GM18520 (cell line): ENCODE results near the gene SLC35G4.
"Not testable (repeated sequence)": the region's sequence is repeated elsewhere in the genome, so short reads cannot be mapped to it uniquely, and the experiment has no call there.

Experiments used
- ATAC-seq: cut with Tn5 transposase; IDR thresholded peaks from one replicate; pipeline ENCODE4 v1.9.1; 2021; ENCODE audit not compliant: unreplicated experiment

SLC35G4 gene

DNA sequence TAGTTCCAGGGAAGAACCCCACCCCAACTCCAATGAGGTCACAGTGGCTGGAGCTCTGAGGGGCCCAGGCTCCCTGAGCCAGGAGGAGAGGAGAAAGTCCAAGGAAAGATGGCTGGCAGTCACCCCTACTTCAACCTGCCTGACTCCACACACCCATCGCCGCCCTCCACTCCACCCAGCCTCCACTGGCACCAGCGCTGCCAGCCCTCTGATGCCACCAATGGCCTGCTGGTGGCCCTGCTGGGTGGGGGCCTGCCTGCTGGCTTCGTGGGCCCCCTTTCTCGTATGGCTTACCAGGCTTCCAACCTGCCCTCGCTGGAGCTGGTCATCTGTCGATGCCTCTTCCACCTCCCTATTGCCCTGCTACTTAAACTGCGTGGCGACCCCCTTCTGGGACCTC lies at the start of gene SLC35G4:
Gene SLC35G4, plus strand, starts transcription at position 109 of the 400 bp plus-strand sequence. Its CDS starts 0 bp downstream, at position 109.
- not testable (repeated sequence) for ATAC-seq

DNA sequence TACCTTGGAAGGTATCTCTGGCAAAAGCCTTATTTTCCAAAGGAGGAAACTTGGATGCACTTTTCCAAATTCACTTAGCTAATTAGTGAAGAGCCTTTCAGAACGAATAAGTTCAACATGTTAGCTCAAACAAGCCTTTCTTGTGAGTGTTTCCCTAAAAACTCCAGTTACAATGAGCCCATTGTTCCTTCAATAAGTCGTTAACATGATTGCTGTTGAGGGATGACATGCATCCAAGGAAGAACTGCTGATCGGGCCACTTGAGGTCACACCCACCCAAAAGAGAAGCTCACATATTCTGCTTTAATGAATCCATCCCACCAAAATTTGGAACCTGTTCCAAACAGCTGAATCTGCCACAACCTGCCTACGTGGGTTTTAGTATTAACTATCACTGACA lies 48.1 kb upstream of the SLC35G4 start:
- no peak for ATAC-seq

DNA sequence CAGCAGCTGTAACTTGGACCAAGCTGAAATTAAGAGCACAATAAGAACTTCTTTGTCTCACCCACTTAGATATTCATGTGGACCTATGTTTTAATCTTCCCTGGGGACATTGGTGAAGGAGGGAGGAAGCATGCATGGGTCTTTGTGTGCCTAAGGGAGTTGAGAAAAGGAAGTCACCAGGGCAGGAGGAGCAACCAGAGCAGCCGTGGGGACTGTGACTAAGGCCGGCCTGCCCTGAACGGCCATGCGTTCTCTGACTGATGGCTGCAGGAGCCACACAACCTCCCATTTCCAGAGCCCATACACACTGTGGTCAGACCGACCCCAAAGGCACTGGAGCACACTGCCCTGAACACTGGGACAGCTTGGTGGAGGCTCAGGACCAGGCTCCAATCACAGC lies 43.7 kb upstream of the SLC35G4 start:
- no peak for ATAC-seq

DNA sequence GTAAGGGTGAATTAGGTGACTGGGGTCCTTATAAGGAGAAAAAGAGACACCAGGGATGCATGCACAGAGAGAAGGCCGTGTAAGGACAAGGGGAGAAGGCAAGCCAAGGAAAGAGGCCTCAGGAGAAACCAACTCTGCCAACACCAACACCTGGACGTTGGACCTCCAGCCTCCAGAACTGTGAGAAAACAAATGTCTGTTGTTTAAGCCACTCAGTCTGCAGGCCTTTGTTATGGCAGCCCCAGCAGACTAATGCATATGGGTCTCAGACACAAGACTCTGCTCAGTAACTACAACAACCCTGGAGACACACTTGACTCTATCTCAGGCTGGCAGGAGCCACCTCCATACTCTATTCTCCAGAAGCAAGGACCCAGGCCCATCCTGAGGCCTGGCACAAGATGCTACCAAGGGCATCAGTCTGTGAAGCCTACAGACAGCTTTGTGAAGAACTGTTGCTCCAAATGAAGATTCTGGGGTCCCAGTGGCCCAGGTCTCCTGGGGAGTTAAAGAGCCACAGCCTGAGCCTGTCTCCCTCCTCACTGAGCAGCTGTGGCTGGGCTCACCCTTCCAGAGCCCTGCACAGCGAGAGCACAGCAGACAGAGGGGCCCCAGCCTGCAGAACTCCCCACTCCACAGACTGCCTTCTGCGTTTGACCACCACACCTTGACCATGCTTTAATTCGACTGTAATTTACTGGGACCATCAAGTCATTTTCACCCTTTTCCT lies 43.0 kb upstream of the SLC35G4 start:
- ATAC-seq = no peak

DNA sequence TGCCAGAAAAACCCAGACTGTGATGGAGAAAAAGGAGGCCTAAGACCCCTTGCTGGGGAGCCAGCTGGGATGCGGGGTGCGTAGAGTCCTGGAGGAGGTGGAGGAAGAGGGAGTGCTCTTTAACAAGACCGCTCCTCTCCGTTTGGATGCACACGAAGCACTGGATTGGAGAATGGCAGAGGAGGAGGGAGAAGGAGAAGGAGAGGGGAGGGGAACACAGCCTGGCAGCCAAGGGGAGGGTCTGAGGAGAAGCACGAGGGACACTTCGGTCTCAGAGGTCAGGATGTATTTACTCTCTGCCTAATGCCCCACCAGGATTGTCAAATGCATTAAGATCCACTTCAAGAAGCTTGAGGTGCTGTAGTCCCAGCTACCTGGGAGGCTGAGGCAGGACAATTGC lies 42.0 kb upstream of the SLC35G4 start:
- no peak for ATAC-seq

DNA sequence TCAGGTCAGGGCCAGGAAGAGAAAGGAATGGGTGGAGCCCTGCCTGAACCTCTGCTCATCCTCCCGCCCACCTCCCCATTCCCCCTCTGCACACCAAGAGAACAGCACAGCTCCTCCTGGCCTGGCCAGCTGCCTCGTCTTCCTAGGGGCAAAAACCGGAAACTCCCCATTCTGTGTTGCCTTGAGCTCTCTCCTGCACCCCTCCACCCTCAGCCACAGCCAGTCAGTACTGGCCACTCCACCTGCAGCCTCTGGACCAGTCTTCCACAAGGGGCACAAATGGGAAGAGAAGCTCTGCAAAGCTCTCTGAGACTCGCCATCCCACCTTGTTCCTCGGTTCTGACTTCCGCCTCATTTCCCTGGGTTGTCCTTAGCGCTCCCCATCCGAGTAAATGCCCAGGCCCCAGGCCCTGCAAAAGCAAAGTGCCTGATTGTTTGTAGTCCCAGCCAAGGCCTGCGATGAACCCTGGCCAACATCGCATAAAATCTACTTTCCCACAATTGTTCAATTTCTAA lies 39.3 kb upstream of the SLC35G4 start:
- no peak for ATAC-seq

DNA sequence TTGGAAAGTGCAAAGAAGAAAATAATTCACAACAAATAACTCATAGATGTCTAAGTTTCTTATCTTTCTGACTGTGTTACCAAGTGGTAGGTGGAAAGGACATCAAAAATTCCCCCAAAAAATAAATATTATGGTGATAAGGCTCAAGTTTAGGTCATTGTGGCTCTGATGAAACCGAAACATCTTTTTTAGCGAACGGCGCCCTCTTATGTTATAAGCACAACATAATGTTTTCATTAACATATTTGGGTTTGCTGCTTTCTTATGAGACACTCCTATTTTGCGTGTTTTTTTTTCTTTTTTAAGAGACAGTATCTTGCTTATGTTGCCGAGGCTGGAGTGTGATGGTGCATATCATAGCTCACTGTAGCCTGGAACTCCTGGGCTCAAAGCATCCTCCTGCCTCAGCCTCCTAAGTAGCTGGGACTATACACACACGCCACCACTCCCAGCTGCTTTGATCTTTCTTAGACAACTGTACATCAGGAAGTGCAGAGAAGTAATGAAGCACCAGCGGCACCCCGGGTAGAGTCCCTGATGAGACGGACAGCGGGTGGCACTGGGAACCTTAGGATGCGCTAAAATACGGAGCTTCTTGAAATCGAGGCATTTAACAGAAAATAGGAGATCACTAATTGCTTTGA lies 38.5 kb upstream of the SLC35G4 start:
- no peak for ATAC-seq

DNA sequence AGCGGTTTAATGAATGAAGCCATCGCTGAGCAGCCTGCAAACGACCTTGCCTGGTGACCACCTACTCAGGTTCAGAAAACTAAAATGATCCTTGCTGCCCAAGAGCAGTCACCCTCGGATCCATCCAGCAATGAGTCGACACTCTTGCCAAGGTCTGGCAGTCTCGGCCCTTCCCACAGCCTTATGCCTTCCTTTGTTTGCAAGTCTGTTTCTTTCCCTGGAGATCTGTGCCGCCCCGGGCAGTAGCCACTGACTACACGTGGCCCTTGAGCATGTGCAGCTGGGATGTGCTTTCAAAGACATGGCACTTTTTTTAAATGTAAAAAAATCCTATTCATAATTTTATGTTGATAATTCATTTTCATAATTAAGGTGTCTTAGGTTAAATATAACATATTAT lies 37.2 kb upstream of the SLC35G4 start:
- no peak for ATAC-seq

DNA sequence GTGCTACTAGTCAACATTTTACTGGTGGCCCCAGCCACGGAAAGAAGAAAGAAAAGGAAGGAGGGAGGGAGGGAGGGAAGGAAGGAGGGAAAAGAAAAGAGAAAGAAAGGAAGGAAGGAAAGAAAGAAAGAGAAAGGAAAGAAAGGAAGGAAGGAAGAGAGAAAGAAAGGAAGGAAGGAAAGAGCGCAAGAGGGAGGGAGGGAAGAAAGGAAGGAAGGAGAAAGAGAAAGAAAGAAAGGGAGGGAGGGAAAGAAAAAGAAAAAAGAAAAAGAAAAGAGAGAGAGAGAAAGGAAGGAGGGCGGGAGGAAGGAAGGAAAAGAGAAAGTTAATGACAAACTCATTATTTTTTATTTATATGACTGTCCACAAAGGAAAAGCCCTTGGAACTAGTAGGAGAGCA lies 34.9 kb upstream of the SLC35G4 start:
- ATAC-seq = no peak

DNA sequence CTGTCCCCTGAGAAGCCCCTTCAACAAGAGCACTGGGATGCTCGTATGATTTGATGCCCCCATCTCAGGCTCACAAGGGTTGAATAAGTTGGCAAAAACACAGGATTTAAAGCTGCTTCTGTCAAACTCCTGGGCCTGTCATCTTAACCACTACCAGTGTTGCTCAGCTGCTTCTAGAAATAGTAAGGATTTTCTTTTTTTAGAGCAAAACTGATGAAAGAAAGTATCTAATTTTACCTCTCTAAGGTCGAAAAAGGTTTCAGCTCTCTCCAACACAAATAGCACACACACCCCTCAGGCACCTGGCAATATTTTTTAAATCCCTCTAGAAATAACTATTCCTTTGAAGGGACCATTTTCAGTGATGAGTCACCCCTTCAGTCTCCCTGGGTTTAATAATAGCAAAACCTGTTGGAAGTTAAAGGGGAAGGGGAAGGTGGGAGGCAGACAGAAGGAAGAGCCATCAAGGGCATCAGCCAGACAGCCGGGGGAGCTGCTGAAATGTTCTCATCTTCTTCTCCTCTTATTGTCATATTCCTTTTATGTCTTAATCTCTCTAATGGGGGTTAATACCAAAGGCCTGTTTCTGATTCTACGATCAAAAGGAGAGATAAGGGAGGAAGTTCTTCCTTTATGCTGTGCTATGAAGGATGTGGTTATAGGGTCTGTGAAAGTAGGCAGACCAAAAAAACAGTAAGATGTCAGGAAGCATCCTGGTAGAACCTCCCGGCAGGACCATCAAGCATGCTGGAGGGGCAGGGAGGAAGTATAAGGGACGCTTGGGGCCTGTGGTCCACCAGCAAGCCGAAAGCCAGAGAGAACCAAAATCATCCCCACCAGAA lies 31.9 kb upstream of the SLC35G4 start:
- no peak for ATAC-seq

DNA sequence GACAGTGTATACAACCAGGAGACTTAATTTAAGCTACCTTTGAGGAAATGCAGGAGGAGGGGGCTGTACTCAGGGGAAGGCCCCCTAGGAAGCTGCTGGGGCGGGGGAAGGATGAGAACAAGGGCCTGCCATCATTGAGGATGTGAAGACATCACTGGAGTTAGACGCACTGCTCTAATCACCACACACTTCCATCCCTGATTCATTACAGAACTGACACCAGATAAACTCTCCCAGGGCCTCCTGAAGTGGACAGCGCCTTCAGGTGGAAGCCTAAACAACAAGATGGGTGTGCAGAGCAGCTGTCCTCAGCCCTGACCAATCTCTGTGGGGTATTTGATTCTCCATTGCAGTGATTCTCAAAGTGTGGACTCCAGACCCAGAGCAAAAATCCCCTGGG lies 30.6 kb upstream of the SLC35G4 start:
- no peak for ATAC-seq

DNA sequence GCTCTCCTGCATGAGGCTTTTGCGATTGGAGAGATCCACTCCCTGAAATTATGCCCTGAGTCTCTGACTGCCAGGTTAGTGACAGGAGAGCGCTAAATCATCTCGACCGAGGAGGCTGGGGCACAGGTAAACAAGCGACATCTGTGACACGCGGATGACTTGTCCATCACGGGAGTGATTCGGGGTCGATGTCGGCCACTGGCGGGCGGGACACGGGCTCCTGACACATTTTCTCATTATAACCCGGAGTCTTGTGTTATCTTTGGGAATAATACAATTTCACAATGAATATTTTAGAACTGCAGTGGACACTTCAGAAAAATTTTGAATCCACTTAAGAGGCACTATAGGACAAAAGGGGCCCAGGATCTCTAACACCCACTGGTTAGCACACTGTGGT lies 29.5 kb upstream of the SLC35G4 start:
- no peak for ATAC-seq

DNA sequence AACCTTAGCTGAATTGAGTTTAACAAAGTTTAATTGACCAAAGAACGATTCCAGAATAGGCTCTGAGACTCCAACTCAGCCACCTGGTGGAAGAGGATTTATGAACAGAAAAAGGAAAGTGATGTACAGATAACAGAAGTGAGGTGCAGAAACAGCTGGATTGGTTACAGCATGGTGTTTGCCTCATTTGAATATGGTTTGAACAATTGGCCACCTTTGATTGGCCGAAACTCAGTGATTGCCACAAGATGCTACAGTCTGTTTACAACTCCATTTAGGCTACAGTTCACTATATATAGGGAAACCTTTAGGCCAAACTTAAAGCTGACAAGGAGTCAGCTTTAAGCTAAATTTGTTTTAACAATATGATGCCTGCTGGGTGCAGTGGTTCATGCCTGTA lies 28.1 kb upstream of the SLC35G4 start:
- no peak for ATAC-seq

DNA sequence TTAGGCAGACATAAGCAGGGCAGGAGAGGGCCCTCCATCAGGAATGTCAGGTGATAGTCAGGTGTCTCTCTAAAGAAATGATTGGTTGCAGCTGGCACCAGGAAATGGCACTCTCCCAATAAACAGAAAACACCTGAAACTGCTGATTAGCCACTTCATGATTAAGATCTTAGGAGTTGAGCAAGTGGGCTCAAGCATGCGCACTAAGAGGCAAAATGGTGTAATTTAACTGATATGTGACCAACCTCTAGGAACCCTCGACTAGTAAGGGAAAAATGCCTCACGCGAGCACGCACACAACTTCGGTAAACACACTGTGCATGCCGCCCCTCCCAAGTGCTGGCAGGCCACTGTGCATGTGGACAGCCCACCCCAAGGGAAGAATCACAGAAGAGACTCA lies 23.8 kb upstream of the SLC35G4 start:
- ATAC-seq = no peak

DNA sequence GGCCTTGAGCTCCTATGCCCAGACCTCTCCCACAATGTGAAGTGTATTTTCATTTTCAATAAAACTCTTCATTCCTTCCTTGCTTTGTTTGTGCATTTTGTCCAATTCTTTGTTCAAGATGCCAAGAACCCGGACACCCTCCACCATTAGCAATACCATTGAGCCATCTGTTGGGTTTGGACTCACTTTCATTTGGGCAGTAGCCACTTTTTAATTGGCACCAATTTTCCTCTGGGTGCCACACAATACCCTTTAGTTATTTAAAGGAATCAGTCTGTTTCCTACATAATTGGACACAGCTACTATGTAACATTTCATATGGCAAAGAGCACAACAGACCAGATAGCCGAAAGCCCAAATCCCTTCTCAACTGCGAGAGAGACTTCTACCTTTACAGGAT lies 22.5 kb upstream of the SLC35G4 start:
- no peak for ATAC-seq

DNA sequence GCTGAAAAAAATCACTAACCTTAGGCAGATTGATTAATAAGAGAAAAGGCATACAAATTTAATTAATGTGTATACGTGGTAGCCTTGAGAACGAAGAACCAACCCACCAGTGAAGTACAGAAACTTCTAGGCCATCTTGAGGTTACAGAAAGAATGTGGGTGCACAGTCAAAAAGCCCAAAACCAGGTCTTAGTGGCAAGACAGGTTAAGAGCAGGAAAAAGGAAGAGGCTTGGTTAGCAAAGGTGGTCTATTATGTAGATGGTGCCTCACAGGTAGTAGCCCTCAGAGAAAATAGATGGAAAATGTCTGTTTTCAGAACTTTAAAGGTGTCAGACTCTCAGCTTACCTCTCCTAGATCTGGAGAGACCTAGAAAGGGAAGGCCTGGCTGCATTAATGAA lies 22.0 kb upstream of the SLC35G4 start:
- no peak for ATAC-seq

DNA sequence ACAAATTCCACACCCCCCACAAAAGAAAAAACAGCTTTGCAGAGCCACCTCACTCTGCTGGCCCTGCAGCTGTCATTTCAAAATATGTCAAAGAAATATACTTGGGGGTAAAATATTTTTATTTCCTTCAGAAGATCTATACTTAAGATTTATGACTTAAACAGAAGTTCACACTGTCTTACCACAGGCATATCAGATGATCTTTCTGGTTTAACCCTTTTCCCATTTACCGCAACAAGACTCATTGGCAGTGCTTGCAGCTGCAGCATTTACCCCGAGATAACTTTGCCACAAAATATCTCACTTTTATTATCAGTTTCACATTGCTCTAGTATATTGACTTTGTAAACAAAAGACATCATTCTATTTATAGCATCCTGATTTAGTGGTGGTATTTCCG lies 21.6 kb upstream of the SLC35G4 start:
- ATAC-seq = no peak

DNA sequence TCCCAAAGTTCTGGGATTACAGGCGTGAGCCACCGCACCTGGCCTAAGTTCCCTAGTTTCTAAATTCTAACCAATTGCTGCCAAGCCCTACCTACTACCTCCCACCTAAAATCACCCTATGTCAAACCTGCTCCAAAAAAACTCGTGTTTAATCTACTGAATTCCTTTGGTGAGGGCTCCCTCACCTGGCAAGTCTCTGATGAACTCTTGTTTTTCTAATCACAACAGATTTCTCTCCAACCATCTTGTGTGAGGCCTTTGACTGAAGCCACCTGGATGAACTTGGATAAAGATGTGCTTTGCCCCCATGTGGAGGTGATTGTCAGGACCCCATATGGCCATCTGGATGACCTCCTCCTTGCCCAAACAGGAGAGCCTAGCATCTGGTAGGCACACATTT lies 17.4 kb upstream of the SLC35G4 start:
- no peak for ATAC-seq

DNA sequence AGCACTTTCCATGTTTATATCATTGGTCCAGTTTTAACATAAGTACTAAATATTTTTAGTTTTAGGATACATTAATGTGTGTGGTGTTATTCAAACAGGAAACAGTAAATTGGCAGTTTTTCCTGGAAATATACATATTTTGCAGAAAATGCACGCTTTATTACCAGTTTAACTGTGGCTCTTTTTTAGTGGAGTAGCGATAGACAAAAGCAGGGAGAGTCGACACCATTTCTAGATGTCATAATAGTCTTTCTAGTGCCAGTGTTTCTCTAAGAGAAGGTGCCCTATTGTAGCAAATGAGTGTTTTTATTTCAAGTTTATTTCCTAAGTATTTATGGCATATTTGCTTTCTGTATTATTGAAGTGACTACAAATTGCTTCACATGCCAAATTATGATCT lies 9.1 kb upstream of the SLC35G4 start:
- no peak for ATAC-seq

DNA sequence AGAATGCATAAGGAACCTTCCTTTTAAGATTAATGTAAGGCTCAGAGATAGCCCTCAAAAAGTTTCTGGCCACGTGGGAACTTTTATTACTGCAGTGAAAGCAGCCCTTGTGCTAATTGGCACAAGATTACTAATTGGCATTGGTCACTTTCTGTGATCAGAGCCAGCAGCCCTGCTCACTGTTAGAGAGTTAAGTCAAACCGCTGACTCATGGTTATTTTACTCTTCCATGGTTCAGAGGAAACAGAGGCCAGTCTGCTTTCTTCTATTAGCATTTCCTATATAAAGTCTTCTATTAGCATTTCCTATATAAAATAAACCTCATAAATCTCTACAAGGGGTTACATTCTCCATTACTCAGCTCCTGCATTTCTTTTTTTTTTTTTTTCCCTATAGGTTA lies 1.5 kb upstream of the SLC35G4 start:
- ATAC-seq = no peak

DNA sequence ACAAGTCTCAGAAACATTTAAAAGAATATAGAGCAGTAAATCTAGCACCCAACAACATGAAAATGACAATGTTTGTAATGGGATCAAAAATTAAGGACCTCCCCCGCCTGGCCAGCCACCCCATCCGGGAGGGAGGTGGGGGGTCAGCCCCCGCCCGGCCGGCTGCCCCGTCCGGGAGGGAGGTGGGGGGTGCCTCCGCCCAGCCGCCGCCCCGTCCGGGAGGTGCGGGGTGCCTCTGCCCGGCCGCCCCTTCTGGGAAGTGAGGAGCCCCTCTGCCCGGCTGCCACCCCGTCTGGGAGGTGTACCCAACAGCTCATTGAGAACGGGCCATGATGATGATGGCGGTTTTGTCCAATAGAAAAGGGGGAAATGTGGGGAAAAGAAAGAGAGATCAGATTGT lies 778 bp upstream of the SLC35G4 start:
- ATAC-seq = not testable (repeated sequence)

DNA sequence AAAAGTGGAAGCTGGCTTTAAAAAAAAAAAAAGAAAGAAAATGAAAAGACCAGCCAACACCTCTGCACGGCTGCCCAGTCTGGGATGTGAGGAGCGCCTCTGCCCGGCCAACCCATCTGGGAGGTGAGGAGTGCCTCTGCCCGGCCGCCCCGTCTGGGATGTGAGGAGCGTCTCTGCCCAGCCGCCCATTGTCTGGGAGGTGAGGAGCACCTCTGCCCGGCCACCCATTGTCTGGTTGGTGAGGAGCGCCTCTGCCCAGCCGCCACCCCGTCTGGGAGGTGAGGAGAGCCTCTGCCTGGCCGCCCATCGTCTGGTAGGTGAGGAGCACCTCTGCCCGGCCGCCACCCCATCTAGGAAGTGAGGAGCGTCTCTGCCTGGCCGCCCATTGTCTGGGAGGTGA lies 3.7 kb downstream of the SLC35G4 start:
- ATAC-seq = not testable (repeated sequence)
